Uterus (tissue), 2 donors: ENCODE results near the gene FAM229B.

Experiments
- POLR2A ChIP-seq, 2 donors: fragments of 450-650 bp; IDR thresholded peaks; one replicate each; pipeline ENCODE4 v1.6.1; 2016; ENCODE audit warnings: antibody characterized with exemption in 2 of 2, mild to moderate bottlenecking in 1 of 2, moderate library complexity in 1 of 2
- TF ChIP-seq, protein P1 (sequence below), 4 experiments: fragments of 200-600 bp in 2 of 4; fragments of 450-650 bp in 2 of 4; sonication (generic) in 2 of 4; IDR thresholded peaks; one replicate each; pipeline ENCODE4 v1.5.1; 2016 to 2019; ENCODE audit warnings: antibody characterized with exemption in 4 of 4, mild to moderate bottlenecking in 2 of 4, moderate library complexity in 1 of 4

DNA sequence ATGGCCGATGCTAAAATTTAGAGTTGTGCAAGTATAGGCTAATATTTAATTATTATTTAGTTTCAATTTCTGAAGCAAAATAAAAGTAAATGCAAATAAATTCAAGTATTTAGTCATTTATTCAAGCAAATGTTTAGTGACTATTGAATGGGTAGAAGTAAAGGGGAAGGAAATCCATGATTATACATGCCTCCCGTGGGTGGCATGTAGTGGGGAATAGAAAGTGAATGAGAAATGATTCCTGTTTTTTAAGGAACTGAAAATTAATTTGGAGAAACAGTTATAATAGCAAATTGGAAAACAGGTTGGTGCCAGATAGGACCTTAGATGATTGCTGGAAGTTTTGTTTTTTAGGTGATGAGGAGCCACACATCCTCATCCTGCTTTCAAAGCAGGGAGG lies 35.4 kb downstream of the FAM229B start:
- TF ChIP-seq, protein P1, sequence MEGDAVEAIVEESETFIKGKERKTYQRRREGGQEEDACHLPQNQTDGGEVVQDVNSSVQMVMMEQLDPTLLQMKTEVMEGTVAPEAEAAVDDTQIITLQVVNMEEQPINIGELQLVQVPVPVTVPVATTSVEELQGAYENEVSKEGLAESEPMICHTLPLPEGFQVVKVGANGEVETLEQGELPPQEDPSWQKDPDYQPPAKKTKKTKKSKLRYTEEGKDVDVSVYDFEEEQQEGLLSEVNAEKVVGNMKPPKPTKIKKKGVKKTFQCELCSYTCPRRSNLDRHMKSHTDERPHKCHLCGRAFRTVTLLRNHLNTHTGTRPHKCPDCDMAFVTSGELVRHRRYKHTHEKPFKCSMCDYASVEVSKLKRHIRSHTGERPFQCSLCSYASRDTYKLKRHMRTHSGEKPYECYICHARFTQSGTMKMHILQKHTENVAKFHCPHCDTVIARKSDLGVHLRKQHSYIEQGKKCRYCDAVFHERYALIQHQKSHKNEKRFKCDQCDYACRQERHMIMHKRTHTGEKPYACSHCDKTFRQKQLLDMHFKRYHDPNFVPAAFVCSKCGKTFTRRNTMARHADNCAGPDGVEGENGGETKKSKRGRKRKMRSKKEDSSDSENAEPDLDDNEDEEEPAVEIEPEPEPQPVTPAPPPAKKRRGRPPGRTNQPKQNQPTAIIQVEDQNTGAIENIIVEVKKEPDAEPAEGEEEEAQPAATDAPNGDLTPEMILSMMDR (IDR thresholded peaks at IDR 0.05): no peak
- TF ChIP-seq POLR2A (IDR thresholded peaks at IDR 0.05): no peak
